ENCODE data around the gene RALGPS2. TPM values are rescaled to one million over a fixed set of nuclear protein-coding genes. Genes with fewer than 3 reads are reported as not detected.

Gene RALGPS2
- total and polyA plus RNA-seq, 2 of the 13 experiments (the other 11 are each of a cell fraction or from before 2014, with no cell fraction given), result 15.6 to 36.0 TPM

GRCh38 chr1:178726087-178726517, 1.1 kb downstream of the RALGPS2 start (continued):
- no peak for TF ChIP-seq SETDB1 (CRISPR knock-in tag; IDR thresholded peaks at IDR 0.05; ENCODE audit: borderline replicate concordance)
- TF ChIP-seq AKAP8 (CRISPR knock-in tag; IDR thresholded peaks at IDR 0.05), result no peak
- no peak for TF ChIP-seq ZBTB42 (CRISPR knock-in tag; IDR thresholded peaks at IDR 0.05)
- TF ChIP-seq ATF7-NPFF (CRISPR knock-in tag; IDR thresholded peaks at IDR 0.05; ENCODE audit: low read depth), result no peak
- TF ChIP-seq IRF2 (CRISPR knock-in tag; IDR thresholded peaks at IDR 0.05), result no peak
- no peak for TF ChIP-seq HBP1 (CRISPR knock-in tag; IDR thresholded peaks at IDR 0.05; ENCODE audit: low read depth)
- TF ChIP-seq SP1 (IDR thresholded peaks at IDR 0.05), result no peak
- no peak for TF ChIP-seq SP1 (CRISPR knock-in tag; IDR thresholded peaks at IDR 0.05)
- TF ChIP-seq ZNF562 (CRISPR knock-in tag; IDR thresholded peaks at IDR 0.05; ENCODE audit: borderline replicate concordance), result no peak
- TF ChIP-seq TARDBP (CRISPR knock-in tag; IDR thresholded peaks at IDR 0.05), result peak; percentile 62; the same call in 1 of the 2 replicates
- TF ChIP-seq KIAA2018 (CRISPR knock-in tag; IDR thresholded peaks at IDR 0.05; ENCODE audit: borderline replicate concordance), result no peak
- TF ChIP-seq TAF1 (CRISPR knock-in tag; IDR thresholded peaks at IDR 0.05), result peak; percentile 34
- no peak for TF ChIP-seq ZNF703 (CRISPR knock-in tag; IDR thresholded peaks at IDR 0.05; ENCODE audit: borderline replicate concordance)
- no peak for TF ChIP-seq CENPT (CRISPR knock-in tag; IDR thresholded peaks at IDR 0.05; ENCODE audit: low read depth)
- no peak for TF ChIP-seq ZBTB1 (CRISPR knock-in tag; IDR thresholded peaks at IDR 0.05; ENCODE audit: borderline replicate concordance)
- no peak for TF ChIP-seq ZNF709 (CRISPR knock-in tag; IDR thresholded peaks at IDR 0.05)
- TF ChIP-seq REXO4 (CRISPR knock-in tag; IDR thresholded peaks at IDR 0.05; ENCODE audit: borderline replicate concordance), result no peak
- TF ChIP-seq ZNF792 (CRISPR knock-in tag; IDR thresholded peaks at IDR 0.05), result no peak
- TF ChIP-seq ZSCAN21 (CRISPR knock-in tag; IDR thresholded peaks at IDR 0.05; ENCODE audit: borderline replicate concordance), result no peak
- no peak for TF ChIP-seq NR3C1 (CRISPR knock-in tag; IDR thresholded peaks at IDR 0.05)
- TF ChIP-seq AGO1 (IDR thresholded peaks at IDR 0.05; ENCODE audit: low read depth, low read length, poor library complexity, severe bottlenecking), result no peak
- no peak for TF ChIP-seq U2AF2 (IDR thresholded peaks at IDR 0.05; ENCODE audit: low read depth, low read length)
- no peak for TF ChIP-seq ZNF549 (CRISPR knock-in tag; IDR thresholded peaks at IDR 0.05)
- peak; percentile 41 for TF ChIP-seq ELF3 (CRISPR knock-in tag; IDR thresholded peaks at IDR 0.05)
- no peak for TF ChIP-seq MAFK (conservative IDR thresholded peaks at IDR 0.05 in 1 of 2, IDR thresholded peaks at IDR 0.05 in 1 of 2; ENCODE audit: low read length in 2 of 2)

All from HepG2 (cell line).